ENCODE measurements around the gene PITPNC1.

GRCh38 chr17:67412032-67412431 lies 35.0 kb downstream of the PITPNC1 start:
- TF ChIP-seq CTCF (IDR thresholded peaks at IDR 0.05) (no peak), POLR2A (IDR thresholded peaks at IDR 0.05) (no peak)

Measured in adrenal gland (tissue), 5 donors.